ENCODE results near the gene CD2AP. TPM values are rescaled to one million over a fixed set of nuclear protein-coding genes. Genes with fewer than 3 reads are reported as not detected.

The CD2AP gene
- total RNA-seq, 4 donors from 2014 or later, result 21.1 to 27.3 (median 22.9) TPM

GRCh38 chr6:47521961-47522360 is 44.4 kb downstream of the CD2AP start:
- no peak for ATAC-seq (ENCODE audit: low FRiP score)
- TF ChIP-seq, protein P1, sequence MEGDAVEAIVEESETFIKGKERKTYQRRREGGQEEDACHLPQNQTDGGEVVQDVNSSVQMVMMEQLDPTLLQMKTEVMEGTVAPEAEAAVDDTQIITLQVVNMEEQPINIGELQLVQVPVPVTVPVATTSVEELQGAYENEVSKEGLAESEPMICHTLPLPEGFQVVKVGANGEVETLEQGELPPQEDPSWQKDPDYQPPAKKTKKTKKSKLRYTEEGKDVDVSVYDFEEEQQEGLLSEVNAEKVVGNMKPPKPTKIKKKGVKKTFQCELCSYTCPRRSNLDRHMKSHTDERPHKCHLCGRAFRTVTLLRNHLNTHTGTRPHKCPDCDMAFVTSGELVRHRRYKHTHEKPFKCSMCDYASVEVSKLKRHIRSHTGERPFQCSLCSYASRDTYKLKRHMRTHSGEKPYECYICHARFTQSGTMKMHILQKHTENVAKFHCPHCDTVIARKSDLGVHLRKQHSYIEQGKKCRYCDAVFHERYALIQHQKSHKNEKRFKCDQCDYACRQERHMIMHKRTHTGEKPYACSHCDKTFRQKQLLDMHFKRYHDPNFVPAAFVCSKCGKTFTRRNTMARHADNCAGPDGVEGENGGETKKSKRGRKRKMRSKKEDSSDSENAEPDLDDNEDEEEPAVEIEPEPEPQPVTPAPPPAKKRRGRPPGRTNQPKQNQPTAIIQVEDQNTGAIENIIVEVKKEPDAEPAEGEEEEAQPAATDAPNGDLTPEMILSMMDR (IDR thresholded peaks at IDR 0.05), result no peak
- DNase-seq (ENCODE audit: low spot score), result no peak

- no peak for ATAC-seq (ENCODE audit: low FRiP score)
- TF ChIP-seq, protein P1 (IDR thresholded peaks at IDR 0.05), result no peak
- DNase-seq (ENCODE audit: low spot score), result no peak
Observed at GRCh38 chr6:47524136-47524845, 46.7 kb downstream of the CD2AP start.

DNA sequence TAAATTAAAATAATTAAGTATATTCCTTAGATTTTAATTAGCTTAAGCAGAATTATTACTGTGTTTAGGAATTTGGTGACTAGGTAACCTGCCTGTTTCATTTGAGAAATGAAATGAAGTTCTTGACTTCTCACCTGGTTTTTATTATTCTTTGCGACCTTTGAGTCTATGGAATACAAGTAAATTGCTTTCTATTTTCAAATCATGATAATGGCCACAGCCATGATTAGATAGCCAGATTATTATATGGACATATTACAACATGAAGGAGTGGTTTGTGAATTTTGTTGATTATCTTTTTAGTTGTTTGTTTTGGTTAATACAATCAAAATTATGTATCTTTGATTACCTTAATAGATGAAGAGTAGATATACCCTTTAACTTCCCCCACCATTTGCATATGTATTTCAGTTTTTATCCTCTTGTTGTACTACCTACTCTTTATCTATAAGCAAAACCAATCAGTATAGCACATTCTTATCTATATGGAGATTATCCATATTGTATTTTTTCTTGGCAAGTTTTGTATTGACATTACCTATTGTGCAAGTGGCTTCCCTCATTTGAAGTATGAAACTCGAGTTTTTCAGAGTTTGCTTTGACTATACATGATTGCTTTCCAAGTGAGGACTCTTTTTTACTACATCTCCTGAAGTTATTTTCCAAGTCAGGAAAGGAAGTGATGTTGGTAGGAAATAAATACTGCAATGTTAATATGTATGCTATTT is 47.9 kb downstream of the CD2AP start:
- TF ChIP-seq, protein P1 (IDR thresholded peaks at IDR 0.05), result no peak
- DNase-seq (ENCODE audit: low spot score), result no peak
- ATAC-seq (ENCODE audit: low FRiP score), result no peak

DNA sequence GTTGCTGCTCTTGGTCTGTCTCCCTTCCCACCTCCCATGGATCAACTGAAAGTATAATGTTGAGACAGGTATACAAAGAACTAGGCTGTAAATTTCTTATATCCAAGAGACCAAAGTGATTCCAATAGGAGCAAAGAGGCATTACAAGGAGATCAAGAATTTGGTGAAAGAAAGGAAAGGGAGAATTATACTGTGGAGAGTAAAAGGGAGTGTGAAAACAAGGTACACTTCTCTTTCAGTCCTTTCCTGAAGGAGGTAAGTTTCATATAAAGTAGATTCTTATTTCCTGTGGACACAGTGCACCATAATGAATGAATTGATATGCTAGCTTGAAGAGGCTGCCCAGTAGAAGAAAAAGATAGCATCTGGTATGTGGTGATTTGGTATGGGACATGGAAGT is 49.7 kb downstream of the CD2AP start:
- ATAC-seq (ENCODE audit: low FRiP score) (no peak), DNase-seq (ENCODE audit: low spot score) (no peak)
- TF ChIP-seq, protein P1 (IDR thresholded peaks at IDR 0.05), result no peak

- no peak for ATAC-seq (ENCODE audit: low FRiP score)
- TF ChIP-seq, protein P1 (IDR thresholded peaks at IDR 0.05), result no peak
Observed at GRCh38 chr6:47529734-47530133, 52.1 kb downstream of the CD2AP start.

DNA sequence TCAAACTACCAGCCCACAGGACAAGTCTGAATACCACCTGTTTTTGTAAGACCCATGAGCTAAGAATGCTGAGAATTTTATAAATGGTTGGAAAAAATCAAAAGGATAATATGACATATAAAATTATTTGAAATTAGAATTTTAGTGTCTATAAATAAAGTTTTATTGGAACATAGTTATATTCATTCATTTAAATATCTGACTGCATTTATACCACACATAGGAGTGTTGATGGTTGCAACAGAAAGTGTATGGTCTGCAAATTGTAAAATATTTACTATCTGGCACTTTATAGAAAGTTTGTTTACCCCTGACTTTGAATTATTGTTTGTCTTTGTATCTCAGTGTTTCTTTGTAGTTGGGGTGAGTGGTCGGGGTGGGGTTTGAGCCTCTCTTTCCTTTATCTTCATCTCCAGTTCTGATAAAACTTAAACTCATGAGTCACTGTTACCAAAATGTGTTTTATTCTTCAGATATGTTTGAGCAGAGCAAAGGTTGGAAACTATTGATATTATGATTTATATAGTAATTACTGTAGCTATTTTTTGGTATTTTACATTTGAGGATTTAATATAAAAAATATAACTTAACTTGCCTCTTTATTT is 55.5 kb downstream of the CD2AP start:
- TF ChIP-seq, protein P1 (IDR thresholded peaks at IDR 0.05), result no peak
- no peak for ATAC-seq (ENCODE audit: low FRiP score)
- DNase-seq (ENCODE audit: low spot score), result no peak

More at GRCh38 chr6:47529734-47530133, 52.1 kb downstream of the CD2AP start:
- no peak for DNase-seq (ENCODE audit: low spot score)
